Pancreas (tissue), 10 donors: ENCODE data around the gene MESP2. TPM values are rescaled to one million over a fixed set of nuclear protein-coding genes. Genes with fewer than 3 reads are reported as not detected.
A peak's percentile ranks its signal among the peaks of the same experiment; 100 is the strongest.

Experiments used
- ATAC-seq, 4 donors: fragments of 200-7000 bp; cut with Tn5 transposase; one replicate each; pipeline versions ENCODE4 v1.8.0 to v1.9.1; 2020; ENCODE audit warnings: mild to moderate bottlenecking in 4 of 4, moderate library complexity in 4 of 4
- DNase-seq, 6 donors: peaks; one replicate each; pipeline ENCODE4 v3.0.0-alpha.2; 2020
- FAIRE-seq: peaks from 2 replicates; lab custom pipeline; 2012; peaks lifted over from hg19 to GRCh38; lab: Jason Lieb, UNC
- H3K27ac ChIP-seq, 4 donors: fragments of 200-600 bp; sonication (generic); 1 replicate in 3 of 4; 2 replicates in 1 of 4; pipeline versions ENCODE4 v1.5.0 to v1.8.0; 2020
- H3K27me3 ChIP-seq, 4 donors: fragments of 200-600 bp; one replicate each; pipeline ENCODE4 v1.8.0; 2021
- H3K36me3 ChIP-seq, 3 donors: fragments of 200-600 bp; sonication (generic) in 1 of 3; one replicate each; pipeline versions ENCODE4 v1.5.0 to v1.8.0; 2020 to 2021
- H3K4me1 ChIP-seq, 3 donors: fragments of 200-600 bp; one replicate each; pipeline ENCODE4 v1.8.0; 2021
- H3K4me3 ChIP-seq, 4 donors: fragments of 200-600 bp; sonication (generic) in 2 of 4; one replicate each; pipeline versions ENCODE4 v1.5.0 to v1.8.0; 2020 to 2021
- H3K9me3 ChIP-seq, 4 donors: fragments of 200-600 bp; one replicate each; pipeline ENCODE4 v1.8.0; 2021
- WGBS, 2 donors: extraction: QIAGEN DNeasy Blood & Tissue Kit; methylation state at CpG; one replicate each; pipeline ENCODE4 v1.1.7; 2013; 5-methylcytosine and 5-hydroxymethylcytosine counted together
- intact Hi-C, 3 donors: fragments of 100-400 bp; cut with DNase I; formaldehyde crosslinking; loops; one replicate each; pipeline versions ENCODE4 v1.11.1 to v1.14.2; 2022
- polyA plus RNA-seq, 2 donors: library from polyadenylated mRNA; stranded (reverse); fragments of 200-250 nt; gene quantifications; one replicate each; pipeline ENCODE4 v1.2.3, GENCODE V29; 2013
- total RNA-seq, 6 donors: library from RNA; stranded (reverse); fragmentation: NEBNext Ultra II Directional in 4 of 6; extraction: Animal tissue kit (Norgen Biotek cat#: 25700) in 4 of 6; gene quantifications; one replicate each; pipeline versions ENCODE4 v1.2.1 to v1.2.4, GENCODE V29; 2021 to 2023
- TF ChIP-seq, protein P1 (sequence below), 4 donors: fragments of 200-600 bp; sonication (generic) in 3 of 4; IDR thresholded peaks; one replicate each; pipeline versions ENCODE4 v1.5.0 to v1.8.0; 2021; ENCODE audit warnings: antibody characterized with exemption in 4 of 4
- donor health status: healthy with polysubstance abuse.
- donor health status: DM: no; HTN: no; CAD: no; lungs with moderate emphysema.
- donor health status: DM: no; HTN: no; CAD: no.
- donor health status: control.
- donor health status: control.
- donor health status: Bipolar disorder and iron deficiency.
- donor health status: DM: yes; HTN: yes; CAD: no.
- donor health status: DM: no; HTN: no; CAD: no.
- donor health status: DM: no; HTN: no; CAD: no.
- donor health status: DM: yes; HTN: yes; CAD: no.

MESP2 gene
- total and polyA plus RNA-seq, 8 donors, result 0.12 to 0.46 (median 0.22) TPM; not detected in 3

GRCh38 chr15:89745768-89746167 lies 30.4 kb upstream of the MESP2 start:
- no peaks in the 10 kb centered on the region for H3K27me3 ChIP-seq
- no peak overlapping the region for H3K4me3 ChIP-seq
- 30 to 96% methylated on average over 1 of the region's 1 CpG for WGBS, 2 donors
- intact Hi-C loops, result no loop called here
- no peak for ATAC-seq
- no peaks in the 10 kb centered on the region for H3K9me3 ChIP-seq
- TF ChIP-seq, protein P1, sequence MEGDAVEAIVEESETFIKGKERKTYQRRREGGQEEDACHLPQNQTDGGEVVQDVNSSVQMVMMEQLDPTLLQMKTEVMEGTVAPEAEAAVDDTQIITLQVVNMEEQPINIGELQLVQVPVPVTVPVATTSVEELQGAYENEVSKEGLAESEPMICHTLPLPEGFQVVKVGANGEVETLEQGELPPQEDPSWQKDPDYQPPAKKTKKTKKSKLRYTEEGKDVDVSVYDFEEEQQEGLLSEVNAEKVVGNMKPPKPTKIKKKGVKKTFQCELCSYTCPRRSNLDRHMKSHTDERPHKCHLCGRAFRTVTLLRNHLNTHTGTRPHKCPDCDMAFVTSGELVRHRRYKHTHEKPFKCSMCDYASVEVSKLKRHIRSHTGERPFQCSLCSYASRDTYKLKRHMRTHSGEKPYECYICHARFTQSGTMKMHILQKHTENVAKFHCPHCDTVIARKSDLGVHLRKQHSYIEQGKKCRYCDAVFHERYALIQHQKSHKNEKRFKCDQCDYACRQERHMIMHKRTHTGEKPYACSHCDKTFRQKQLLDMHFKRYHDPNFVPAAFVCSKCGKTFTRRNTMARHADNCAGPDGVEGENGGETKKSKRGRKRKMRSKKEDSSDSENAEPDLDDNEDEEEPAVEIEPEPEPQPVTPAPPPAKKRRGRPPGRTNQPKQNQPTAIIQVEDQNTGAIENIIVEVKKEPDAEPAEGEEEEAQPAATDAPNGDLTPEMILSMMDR (IDR thresholded peaks at IDR 0.05), result no peak
- no peaks in the 10 kb centered on the region for H3K36me3 ChIP-seq
- FAIRE-seq, result no peak
- H3K27ac ChIP-seq, result no peak overlapping the region
- no peak for DNase-seq
- H3K4me1 ChIP-seq, result no peaks in the 10 kb centered on the region

DNA sequence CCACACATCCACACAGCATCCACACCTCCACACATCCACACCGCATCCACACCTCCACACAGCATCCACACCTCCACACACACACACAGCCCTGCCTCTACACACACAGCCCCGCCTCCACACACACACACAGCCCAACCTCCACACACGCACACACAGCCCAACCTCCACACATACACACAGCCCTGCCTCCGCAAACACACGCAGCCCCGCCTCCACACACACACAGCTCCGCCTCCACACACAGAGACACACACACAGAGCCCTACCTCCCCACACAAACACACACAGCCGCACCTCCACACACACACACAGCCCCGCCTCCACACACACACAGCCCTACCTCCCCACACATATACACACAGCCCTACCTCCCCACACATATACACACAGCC lies 29.7 kb upstream of the MESP2 start:
- Histone ChIP-seq H3K4me3 (no peak overlapping the region), H3K27me3 (no peaks in the 10 kb centered on the region), H3K27ac (no peak overlapping the region), H3K36me3 (no peaks in the 10 kb centered on the region), H3K4me1 (peaks cover 2 to 3% (median 3%) of the 10 kb centered on the region in 3 donors), H3K9me3 (no peaks in the 10 kb centered on the region)
- 64 to 65% methylated on average over 8 to 9 of the region's 9 CpGs for WGBS, 2 donors
- DNase-seq (no peak), ATAC-seq (no peak), FAIRE-seq (no peak)
- intact Hi-C loops, result no loop called here
- TF ChIP-seq, protein P1 (IDR thresholded peaks at IDR 0.05), result no peak

DNA sequence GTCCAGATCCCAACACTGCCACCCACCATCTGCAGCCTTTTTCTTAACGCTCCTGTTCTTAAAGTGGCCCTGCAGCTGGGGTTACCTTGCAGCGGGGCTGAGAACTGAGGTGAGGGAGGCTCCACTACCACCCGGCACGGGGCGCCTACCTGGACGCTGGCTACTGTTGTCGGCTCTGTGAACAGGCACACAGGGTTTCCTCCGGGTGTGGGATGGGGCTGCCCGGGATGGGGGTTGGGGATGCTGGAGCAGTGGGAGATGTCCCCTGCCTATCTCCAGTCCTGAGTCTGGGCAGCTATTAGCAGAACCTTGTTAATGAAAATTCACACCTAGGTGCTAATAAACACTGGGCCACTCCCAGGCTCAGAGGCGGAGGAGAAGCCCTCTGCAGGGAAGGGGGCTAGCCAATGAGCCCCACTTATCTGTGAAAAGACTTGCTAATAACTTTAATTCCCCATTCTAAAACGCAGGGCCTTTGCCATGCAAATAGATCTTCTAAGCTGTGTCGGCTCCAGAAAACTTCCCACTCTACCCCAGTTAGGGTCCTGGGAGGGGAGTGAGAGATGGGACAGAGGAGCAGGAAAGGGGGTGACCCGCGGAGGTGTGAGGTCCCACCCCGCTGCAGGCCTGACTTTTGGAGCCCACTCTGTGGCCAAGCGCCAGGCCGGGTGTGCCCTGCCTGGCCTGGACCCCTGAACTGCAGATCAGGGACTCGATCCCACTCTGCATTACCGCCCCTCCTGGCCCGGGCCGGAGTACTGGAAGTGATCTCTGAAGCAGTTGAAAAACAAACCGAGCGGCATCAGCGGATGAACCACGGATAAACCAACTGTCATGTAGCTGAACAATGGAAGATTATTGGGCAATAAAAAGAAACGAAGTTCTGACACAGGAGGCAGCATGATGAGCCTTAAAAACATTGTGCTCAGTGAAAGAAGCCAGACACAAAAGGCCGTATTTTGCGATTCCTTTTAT lies 28.1 kb upstream of the MESP2 start:
- DNase-seq (peak in 2 of 6 donors; percentile 38 to 52), ATAC-seq (no peak), FAIRE-seq (no peak)
- no peaks in the 10 kb centered on the region for H3K27me3 ChIP-seq
- H3K4me1 ChIP-seq, result peaks cover 5 to 13% (median 11%) of the 10 kb centered on the region in 3 donors
- H3K9me3 ChIP-seq, result no peaks in the 10 kb centered on the region
- WGBS, 2 donors, result 84 to 85% methylated on average over 28 of the region's 28 CpGs
- no peaks in the 10 kb centered on the region for H3K36me3 ChIP-seq
- H3K27ac ChIP-seq, result no peak overlapping the region
- H3K4me3 ChIP-seq, result no peak overlapping the region
- intact Hi-C loops, result no loop called here
- TF ChIP-seq, protein P1 (IDR thresholded peaks at IDR 0.05), result no peak

DNA sequence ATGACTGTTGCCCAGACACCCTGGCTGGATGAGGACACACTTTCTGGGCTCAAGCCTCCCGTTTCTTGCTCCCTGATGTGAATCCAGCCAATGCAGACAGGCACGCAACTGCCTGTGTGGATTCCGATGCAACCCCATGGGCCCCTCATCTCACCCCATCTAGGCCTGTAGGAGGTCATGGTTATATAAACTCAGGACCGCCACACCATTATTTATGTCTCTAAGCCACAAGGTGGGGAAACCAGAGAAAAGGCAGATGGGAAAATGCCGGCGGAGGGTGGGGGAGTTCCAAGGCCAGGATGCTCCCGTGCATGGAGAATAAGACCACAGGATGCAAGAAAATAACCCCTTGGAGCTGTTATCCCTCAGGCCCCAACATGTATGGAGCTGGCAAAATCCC lies 27.1 kb upstream of the MESP2 start:
- 91 to 92% methylated on average over 7 of the region's 7 CpGs for WGBS, 2 donors
- intact Hi-C loops, result no loop called here
- H3K27me3 ChIP-seq, result no peaks in the 10 kb centered on the region
- H3K27ac ChIP-seq, result no peak overlapping the region
- TF ChIP-seq, protein P1 (IDR thresholded peaks at IDR 0.05), result no peak
- H3K9me3 ChIP-seq, result no peaks in the 10 kb centered on the region
- H3K4me3 ChIP-seq, result no peak overlapping the region
- H3K36me3 ChIP-seq, result no peaks in the 10 kb centered on the region
- DNase-seq (no peak), FAIRE-seq (no peak), ATAC-seq (no peak)
- peaks cover 5 to 13% (median 11%) of the 10 kb centered on the region in 3 donors for H3K4me1 ChIP-seq

DNA sequence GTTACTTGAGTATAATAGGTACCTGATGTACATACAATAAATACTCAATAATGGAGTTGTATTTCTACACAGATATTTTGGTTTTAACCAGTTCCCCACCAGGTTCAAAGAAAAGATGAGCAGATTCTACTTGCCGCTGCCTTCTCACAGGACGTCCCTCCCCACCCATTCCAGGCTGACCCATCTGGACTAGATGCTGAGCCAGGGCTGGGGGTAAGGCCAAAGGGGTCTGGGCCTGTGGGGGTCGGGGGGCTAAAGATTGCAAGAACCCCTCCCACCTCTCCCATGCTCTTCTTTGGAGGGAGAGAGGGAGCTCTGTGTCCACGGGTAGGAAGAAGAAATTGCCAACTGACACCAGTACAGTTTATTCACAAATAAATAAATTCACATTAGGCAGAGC lies 26.6 kb upstream of the MESP2 start:
- Histone ChIP-seq H3K4me1 (peaks cover 5 to 13% (median 11%) of the 10 kb centered on the region in 3 donors), H3K9me3 (no peaks in the 10 kb centered on the region), H3K36me3 (no peaks in the 10 kb centered on the region), H3K27ac (no peak overlapping the region), H3K4me3 (peak overlapping the region in 2 of 4 donors; percentile 57 to 67), H3K27me3 (no peaks in the 10 kb centered on the region)
- DNase-seq, result no peak
- WGBS, 2 donors, result 68 to 70% methylated on average over 4 of the region's 4 CpGs
- FAIRE-seq, result no peak
- ATAC-seq, result no peak
- TF ChIP-seq, protein P1 (IDR thresholded peaks at IDR 0.05), result no peak
- intact Hi-C loops, result no loop called here
